ENCODE results near the gene ADAT2.

Gene ADAT2

GRCh38 chr6:143375022-143375585, 75.4 kb downstream of the ADAT2 start:
- Histone ChIP-seq H4K20me1 (ENCODE audit: insufficient read depth) (no peaks in the 10 kb centered on the region), H3K4me2 (no peak overlapping the region), H2AFZ (ENCODE audit: low read depth) (no peak overlapping the region), H3K27me3 (ENCODE audit: insufficient read depth, low read depth) (no peaks in the 10 kb centered on the region), H3K79me2 (ENCODE audit: insufficient read depth, low read depth) (no peaks in the 10 kb centered on the region), H3K9ac (no peak overlapping the region), H3K36me3 (ENCODE audit: insufficient read depth) (no peaks in the 10 kb centered on the region), H3K4me3 (IDR thresholded peaks at IDR 0.05; ENCODE audit: insufficient read depth, low read depth, low read length) (no peak overlapping the region), H3K4me1 (ENCODE audit: low read depth, poor library complexity, severe bottlenecking) (no peaks in the 10 kb centered on the region), H3K27ac (no peak overlapping the region)
- TF ChIP-seq CTCF (conservative IDR thresholded peaks at IDR 0.05; ENCODE audit: low read depth, low read length): no peak

GRCh38 chr6:143374014-143374413, 76.5 kb downstream of the ADAT2 start:
- Histone ChIP-seq H4K20me1 (ENCODE audit: insufficient read depth) (no peaks in the 10 kb centered on the region), H3K36me3 (ENCODE audit: insufficient read depth) (no peaks in the 10 kb centered on the region), H3K4me1 (ENCODE audit: low read depth, poor library complexity, severe bottlenecking) (no peaks in the 10 kb centered on the region), H3K27me3 (ENCODE audit: insufficient read depth, low read depth) (no peaks in the 10 kb centered on the region), H3K4me3 (IDR thresholded peaks at IDR 0.05; ENCODE audit: insufficient read depth, low read depth, low read length) (no peak overlapping the region), H3K4me2 (no peak overlapping the region), H3K9ac (no peak overlapping the region), H3K79me2 (ENCODE audit: insufficient read depth, low read depth) (no peaks in the 10 kb centered on the region), H3K27ac (no peak overlapping the region), H2AFZ (ENCODE audit: low read depth) (no peak overlapping the region)
- TF ChIP-seq CTCF (conservative IDR thresholded peaks at IDR 0.05; ENCODE audit: low read depth, low read length): no peak
